OCI-LY7 (cell line): ENCODE results near the gene GSG1L2. TPM values are rescaled to one million over a fixed set of nuclear protein-coding genes. Genes with fewer than 3 reads are reported as not detected.

Experiments
- BruUV-seq: library from RNA; stranded (reverse); fragments of 400-500 nt; replicated peaks from 2 replicates; lab custom pipeline; 2021; lab: Mats Ljungman, UMichigan
- CTCF ChIA-PET: fragments of 300-600 bp; sonication (Branson Sonifier 250); formaldehyde crosslinking; loops from one replicate; lab custom pipeline; 2022; ENCODE audit warnings: antibody characterized with exemption; ENCODE audit not compliant: unreplicated experiment; lab: Charles Lee
- POLR2A ChIA-PET: fragments of 300-600 bp; sonication (Branson Sonifier 250); formaldehyde crosslinking; loops from one replicate; lab custom pipeline; 2022; ENCODE audit warnings: antibody characterized with exemption; lab: Charles Lee
- DNase-seq: peaks from one replicate; pipeline ENCODE4 v3.0.0-alpha.2; 2015; ENCODE audit warnings: low spot score
- H2AFZ ChIP-seq: fragments of 200-600 bp; sonication (generic), shearing (Covaris generic); 2 replicates; pipeline ENCODE4 v1.6.1; 2014; ENCODE audit warnings: mild to moderate bottlenecking, antibody characterized with exemption, low read length, moderate library complexity
- H3K27ac ChIP-seq: fragments of 200-600 bp; sonication (generic); 2 replicates; pipeline ENCODE4 v1.5.1; 2014; ENCODE audit warnings: mixed run types, low read depth, mild to moderate bottlenecking, moderate library complexity, low read length, inconsistent platforms; ENCODE audit not compliant: poor library complexity, severe bottlenecking
- H3K36me3 ChIP-seq: fragments of 200-600 bp; sonication (generic); 2 replicates; pipeline ENCODE4 v1.6.1; 2014; ENCODE audit warnings: mild to moderate bottlenecking, antibody characterized with exemption, low read length, moderate library complexity, mixed read lengths; ENCODE audit not compliant: insufficient read depth
- H3K4me1 ChIP-seq: fragments of 200-600 bp; sonication (generic); 2 replicates; pipeline ENCODE4 v1.5.1; 2014; ENCODE audit warnings: mild to moderate bottlenecking, low read length; ENCODE audit not compliant: insufficient read depth, poor library complexity, severe bottlenecking
- H3K4me2 ChIP-seq: fragments of 200-600 bp; sonication (generic); 2 replicates; pipeline ENCODE4 v1.6.1; 2014; ENCODE audit warnings: mild to moderate bottlenecking, low read length
- H3K4me3 ChIP-seq: fragments of 200-600 bp; sonication (generic); 2 replicates; pipeline ENCODE4 v1.5.1; 2014; ENCODE audit warnings: mild to moderate bottlenecking, low read depth, low read length; ENCODE audit not compliant: poor library complexity, severe bottlenecking
- H3K79me2 ChIP-seq: fragments of 200-600 bp; sonication (generic); 2 replicates; pipeline ENCODE4 v1.6.1; 2016; ENCODE audit warnings: low read depth, mild to moderate bottlenecking, low read length, moderate library complexity, mixed read lengths; ENCODE audit not compliant: insufficient read depth
- H3K9me2 ChIP-seq: fragments of 200-600 bp; sonication (generic); 2 replicates; pipeline ENCODE4 v1.6.1; 2016; ENCODE audit warnings: mild to moderate bottlenecking, low read length, mixed read lengths; ENCODE audit not compliant: insufficient read depth
- H3K9me3 ChIP-seq: fragments of 200-600 bp; sonication (generic); 2 replicates; pipeline ENCODE4 v1.6.1; 2014; ENCODE audit warnings: mild to moderate bottlenecking, mixed run types, low read length, mixed read lengths
- H4K20me1 ChIP-seq: fragments of 200-600 bp; sonication (generic); 2 replicates; pipeline ENCODE4 v1.6.1; 2014; ENCODE audit warnings: mild to moderate bottlenecking, antibody characterized with exemption, low read length, moderate library complexity, mixed read lengths; ENCODE audit not compliant: insufficient read depth
- CTCF ChIP-seq: fragments of 200-600 bp; sonication (generic); conservative IDR thresholded peaks from 2 replicates; pipeline ENCODE4 v1.5.1; 2014; ENCODE audit warnings: mild to moderate bottlenecking, antibody characterized with exemption, low read length, moderate library complexity, mixed read lengths
- EZH2phosphoT487 ChIP-seq: fragments of 200-600 bp; sonication (generic); IDR thresholded peaks from 2 replicates; pipeline ENCODE4 v1.6.1; 2018; ENCODE audit warnings: low read depth, borderline replicate concordance, mild to moderate bottlenecking, mixed run types, antibody characterized with exemption, low read length, moderate library complexity, mixed read lengths
- intact Hi-C: fragments of 100-400 bp; cut with micrococcal nuclease; formaldehyde crosslinking; loops from one replicate; pipeline ENCODE4 v1.10.0; 2022; ENCODE audit not compliant: unreplicated experiment
- total RNA-seq, 2 experiments: library from RNA; depleted of rRNA in 1 of 2; stranded (reverse); fragments of >200 nt in 1 of 2; shearing (Covaris generic) in 1 of 2; gene quantifications; 2 replicates each; pipeline ENCODE4 v1.2.3, GENCODE V29; 2014 to 2022

Gene GSG1L2
- total RNA-seq, 2 experiments from 2014 or later: not detected

GRCh38 chr17:9810100-9810949 is 11.6 kb downstream of the GSG1L2 start:
- ChIA-PET CTCF (no interaction called here), POLR2A (interaction anchor here (0.5 kb wide), 1 partner anchor 92 kb away, joined by 4 read pairs; no protein-coding TSS in a partner anchor)
- no peak overlapping the region for H3K27ac ChIP-seq
- BruUV-seq: no TSS peak
- intact Hi-C loops: no loop called here
- no peaks in the 10 kb centered on the region for H3K9me3 ChIP-seq
- no peaks in the 10 kb centered on the region for H3K9me2 ChIP-seq
- no peak for TF ChIP-seq CTCF
- no peak for TF ChIP-seq EZH2phosphoT487
- DNase-seq: no peak
- H2AFZ ChIP-seq: no peak overlapping the region
- no peak overlapping the region for H3K4me3 ChIP-seq
- no peak overlapping the region for H3K4me2 ChIP-seq
- H3K36me3 ChIP-seq: no peaks in the 10 kb centered on the region
- H4K20me1 ChIP-seq: no peaks in the 10 kb centered on the region
- no peaks in the 10 kb centered on the region for H3K4me1 ChIP-seq
- H3K79me2 ChIP-seq: no peaks in the 10 kb centered on the region

GRCh38 chr17:9809409-9809808 is 12.5 kb downstream of the GSG1L2 start:
- no peaks in the 10 kb centered on the region for H3K4me1 ChIP-seq
- BruUV-seq: no TSS peak
- H3K36me3 ChIP-seq: no peaks in the 10 kb centered on the region
- no peak overlapping the region for H3K4me2 ChIP-seq
- no peak overlapping the region for H3K27ac ChIP-seq
- POLR2A ChIA-PET: interaction anchor here (0.5 kb wide), 1 partner anchor 92 kb away, joined by 4 read pairs; no protein-coding TSS in a partner anchor
- CTCF ChIA-PET: no interaction called here
- TF ChIP-seq EZH2phosphoT487: no peak
- TF ChIP-seq CTCF: no peak
- H3K4me3 ChIP-seq: no peak overlapping the region
- H4K20me1 ChIP-seq: no peaks in the 10 kb centered on the region
- intact Hi-C loops: no loop called here
- H2AFZ ChIP-seq: no peak overlapping the region
- H3K9me3 ChIP-seq: no peaks in the 10 kb centered on the region
- H3K9me2 ChIP-seq: no peaks in the 10 kb centered on the region
- DNase-seq: no peak
- no peaks in the 10 kb centered on the region for H3K79me2 ChIP-seq

- Histone ChIP-seq H3K79me2 (no peaks in the 10 kb centered on the region), H2AFZ (no peak overlapping the region), H3K27ac (no peak overlapping the region), H3K4me2 (no peak overlapping the region), H3K9me2 (no peaks in the 10 kb centered on the region), H3K4me1 (no peaks in the 10 kb centered on the region), H3K4me3 (no peak overlapping the region), H4K20me1 (no peaks in the 10 kb centered on the region), H3K9me3 (no peaks in the 10 kb centered on the region), H3K36me3 (no peaks in the 10 kb centered on the region)
- intact Hi-C loops: no loop called here
- ChIA-PET POLR2A (no interaction called here), CTCF (no interaction called here)
- DNase-seq: no peak
- no TSS peak for BruUV-seq
- TF ChIP-seq EZH2phosphoT487: no peak
- no peak for TF ChIP-seq CTCF
Measured at GRCh38 chr17:9806699-9807098, 15.2 kb downstream of the GSG1L2 start.
